ENCODE results near the gene HMGXB3.

- TF ChIP-seq CTCF (IDR thresholded peaks at IDR 0.05) (no peak), POLR2A (IDR thresholded peaks at IDR 0.05) (no peak), POLR2AphosphoS5 (IDR thresholded peaks at IDR 0.05) (no peak)
Measured at GRCh38 chr5:149963729-149964128, 36.8 kb upstream of the HMGXB3 start.

All from sigmoid colon (tissue), 4 donors.